Sigmoid colon (tissue), 7 donors: Measurements from ENCODE around the gene NAP1L4. TPM values are rescaled to one million over a fixed set of nuclear protein-coding genes. Genes with fewer than 3 reads are reported as not detected.

Experiments used
- DNase-seq: peaks from one replicate; pipeline ENCODE4 v3.0.0-alpha.2; 2019
- H3K27ac ChIP-seq, 4 donors: fragments of 200-600 bp; sonication (generic); one replicate each; pipeline ENCODE4 v1.5.1; 2016 to 2019; ENCODE audit warnings: mild to moderate bottlenecking in 1 of 4
- H3K27me3 ChIP-seq, 3 donors: fragments of 200-600 bp; sonication (generic); one replicate each; pipeline ENCODE4 v1.5.1; 2019; ENCODE audit warnings: mild to moderate bottlenecking in 1 of 3
- H3K36me3 ChIP-seq, 4 donors: fragments of 200-600 bp; sonication (generic); one replicate each; pipeline ENCODE4 v1.5.1; 2016 to 2019
- H3K4me1 ChIP-seq, 4 donors: fragments of 200-600 bp; sonication (generic); one replicate each; pipeline ENCODE4 v1.5.1; 2017 to 2019
- H3K4me3 ChIP-seq, 4 donors: fragments of 200-600 bp; sonication (generic); one replicate each; pipeline ENCODE4 v1.5.1; 2017 to 2019; ENCODE audit warnings: mild to moderate bottlenecking in 2 of 4, moderate library complexity in 1 of 4
- H3K9me3 ChIP-seq, 4 donors: fragments of 200-600 bp in 3 of 4; sonication (generic) in 3 of 4; one replicate each; pipeline versions ENCODE4 v1.5.1 to v1.6.1; 2013 to 2019
- EP300 ChIP-seq, 4 donors: sonication (generic); formaldehyde crosslinking; IDR thresholded peaks; one replicate each; pipeline ENCODE4 v1.6.1; 2017; ENCODE audit warnings: antibody characterized with exemption in 4 of 4
- POLR2A ChIP-seq, 2 donors: fragments of 450-650 bp; IDR thresholded peaks; one replicate each; pipeline ENCODE4 v1.6.1; 2016; ENCODE audit warnings: antibody characterized with exemption in 2 of 2, mild to moderate bottlenecking in 2 of 2, moderate library complexity in 2 of 2
- POLR2AphosphoS5 ChIP-seq, 4 donors: sonication (generic); formaldehyde crosslinking; IDR thresholded peaks; one replicate each; pipeline ENCODE4 v1.6.1; 2017; ENCODE audit warnings: antibody characterized with exemption in 4 of 4
- WGBS, 2 donors: extraction: QIAGEN DNeasy Blood & Tissue Kit; methylation state at CpG; one replicate each; pipeline ENCODE4 v1.1.7; 2013; 5-methylcytosine and 5-hydroxymethylcytosine counted together
- intact Hi-C: fragments of 100-400 bp; cut with DNase I; formaldehyde crosslinking; loops from one replicate; pipeline ENCODE4 v1.15.1; 2023
- polyA plus RNA-seq, 3 donors: library from polyadenylated mRNA; stranded (reverse); fragments of 200-250 nt; gene quantifications; one replicate each; pipeline ENCODE4 v1.2.3, GENCODE V29; 2013
- total RNA-seq, 4 donors: library from RNA; depleted of rRNA; stranded (reverse); fragments of >200 nt; gene quantifications; one replicate each; pipeline ENCODE4 v1.1.0, GENCODE V29; 2016
- TF ChIP-seq, protein P1 (sequence below), 4 experiments: fragments of 450-650 bp in 3 of 4; fragments of 200-600 bp in 1 of 4; IDR thresholded peaks; one replicate each; pipeline ENCODE4 v1.5.1; 2016 to 2019; ENCODE audit warnings: antibody characterized with exemption in 4 of 4, mild to moderate bottlenecking in 3 of 4, moderate library complexity in 2 of 4
- donor health status: healthy with polysubstance abuse.
- donor health status: Bipolar disorder and iron deficiency.
- donor health status: healthy.

NAP1L4 gene
- total and polyA plus RNA-seq, 7 donors, result 55.9 to 102 (median 88.7) TPM

DNA sequence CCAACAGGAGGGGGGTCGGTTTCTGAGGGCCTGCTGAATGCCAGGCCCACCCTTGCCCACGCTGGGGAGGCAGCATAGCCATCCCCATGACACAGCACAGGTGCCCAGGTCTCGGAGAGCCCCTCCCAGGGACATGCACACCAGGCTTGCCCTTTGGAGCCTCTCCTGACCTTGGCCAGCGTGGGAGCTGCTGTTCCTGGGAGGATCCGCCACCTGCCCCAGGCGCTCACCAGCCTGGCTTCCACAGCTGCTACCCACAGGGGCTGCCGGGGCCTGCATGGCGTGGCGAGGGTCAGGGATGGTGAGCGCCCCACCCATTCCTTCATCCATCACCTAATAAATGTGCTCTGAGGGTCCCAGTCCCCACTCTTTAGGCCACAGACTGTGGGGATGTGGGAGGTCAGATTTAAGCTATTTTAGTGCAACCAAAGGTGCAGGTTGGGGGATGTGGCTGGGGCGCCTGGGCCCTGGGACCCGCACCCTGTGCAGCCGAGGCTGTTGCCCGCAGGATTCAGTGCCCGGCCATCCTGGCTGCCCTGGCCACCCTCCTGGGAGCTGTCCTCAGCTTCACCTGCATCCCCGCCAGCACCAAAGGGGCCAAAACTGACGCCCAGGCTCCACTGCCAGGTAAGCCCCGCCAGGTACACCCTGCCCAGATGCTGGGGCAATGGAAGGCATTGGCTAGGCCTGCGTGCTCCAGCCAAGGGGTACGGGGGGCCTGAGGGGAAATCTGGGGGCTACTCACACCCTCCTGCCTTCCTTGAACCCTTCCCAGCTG is 75.8 kb downstream of the NAP1L4 start:
- Histone ChIP-seq H3K4me1 (no peaks in the 10 kb centered on the region), H3K36me3 (no peaks in the 10 kb centered on the region), H3K4me3 (no peak overlapping the region), H3K9me3 (no peaks in the 10 kb centered on the region), H3K27ac (no peak overlapping the region), H3K27me3 (no peaks in the 10 kb centered on the region)
- DNase-seq, result no peak
- 90% methylated on average over 20 of the region's 20 CpGs for WGBS, 2 donors
- TF ChIP-seq, protein P1, sequence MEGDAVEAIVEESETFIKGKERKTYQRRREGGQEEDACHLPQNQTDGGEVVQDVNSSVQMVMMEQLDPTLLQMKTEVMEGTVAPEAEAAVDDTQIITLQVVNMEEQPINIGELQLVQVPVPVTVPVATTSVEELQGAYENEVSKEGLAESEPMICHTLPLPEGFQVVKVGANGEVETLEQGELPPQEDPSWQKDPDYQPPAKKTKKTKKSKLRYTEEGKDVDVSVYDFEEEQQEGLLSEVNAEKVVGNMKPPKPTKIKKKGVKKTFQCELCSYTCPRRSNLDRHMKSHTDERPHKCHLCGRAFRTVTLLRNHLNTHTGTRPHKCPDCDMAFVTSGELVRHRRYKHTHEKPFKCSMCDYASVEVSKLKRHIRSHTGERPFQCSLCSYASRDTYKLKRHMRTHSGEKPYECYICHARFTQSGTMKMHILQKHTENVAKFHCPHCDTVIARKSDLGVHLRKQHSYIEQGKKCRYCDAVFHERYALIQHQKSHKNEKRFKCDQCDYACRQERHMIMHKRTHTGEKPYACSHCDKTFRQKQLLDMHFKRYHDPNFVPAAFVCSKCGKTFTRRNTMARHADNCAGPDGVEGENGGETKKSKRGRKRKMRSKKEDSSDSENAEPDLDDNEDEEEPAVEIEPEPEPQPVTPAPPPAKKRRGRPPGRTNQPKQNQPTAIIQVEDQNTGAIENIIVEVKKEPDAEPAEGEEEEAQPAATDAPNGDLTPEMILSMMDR (IDR thresholded peaks at IDR 0.05), result no peak
- TF ChIP-seq EP300 (IDR thresholded peaks at IDR 0.05) (no peak), POLR2AphosphoS5 (IDR thresholded peaks at IDR 0.05) (no peak), POLR2A (IDR thresholded peaks at IDR 0.05) (no peak)
- intact Hi-C loops, result no loop called here

DNA sequence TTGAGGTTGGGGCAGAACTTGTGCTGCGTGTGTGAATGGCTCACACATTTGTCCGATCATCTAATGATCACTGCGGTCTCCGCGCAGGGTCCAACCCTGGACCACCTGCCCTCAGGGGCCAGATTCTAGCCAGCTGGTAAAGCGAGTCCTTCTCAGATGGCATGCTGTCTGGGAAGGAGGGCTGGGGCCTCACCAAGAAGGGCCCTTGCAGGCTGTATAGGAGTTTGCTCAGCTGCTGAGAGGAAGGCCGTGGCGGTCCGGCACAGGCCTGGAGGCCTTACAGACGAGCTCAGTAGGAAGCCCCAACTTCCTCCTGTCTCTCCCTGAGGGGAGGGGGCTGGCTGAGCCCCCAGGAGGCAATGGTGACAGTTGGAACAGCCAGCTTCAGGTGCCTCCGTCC is 76.7 kb downstream of the NAP1L4 start:
- Histone ChIP-seq H3K4me1 (no peaks in the 10 kb centered on the region), H3K27ac (no peak overlapping the region), H3K4me3 (no peak overlapping the region), H3K36me3 (no peaks in the 10 kb centered on the region), H3K27me3 (no peaks in the 10 kb centered on the region), H3K9me3 (no peaks in the 10 kb centered on the region)
- intact Hi-C loops, result no loop called here
- TF ChIP-seq, protein P1 (IDR thresholded peaks at IDR 0.05), result no peak
- TF ChIP-seq EP300 (IDR thresholded peaks at IDR 0.05), result no peak
- TF ChIP-seq POLR2A (IDR thresholded peaks at IDR 0.05), result no peak
- no peak for TF ChIP-seq POLR2AphosphoS5 (IDR thresholded peaks at IDR 0.05)
- 86 to 92% methylated on average over 11 of the region's 11 CpGs for WGBS, 2 donors
- no peak for DNase-seq

DNA sequence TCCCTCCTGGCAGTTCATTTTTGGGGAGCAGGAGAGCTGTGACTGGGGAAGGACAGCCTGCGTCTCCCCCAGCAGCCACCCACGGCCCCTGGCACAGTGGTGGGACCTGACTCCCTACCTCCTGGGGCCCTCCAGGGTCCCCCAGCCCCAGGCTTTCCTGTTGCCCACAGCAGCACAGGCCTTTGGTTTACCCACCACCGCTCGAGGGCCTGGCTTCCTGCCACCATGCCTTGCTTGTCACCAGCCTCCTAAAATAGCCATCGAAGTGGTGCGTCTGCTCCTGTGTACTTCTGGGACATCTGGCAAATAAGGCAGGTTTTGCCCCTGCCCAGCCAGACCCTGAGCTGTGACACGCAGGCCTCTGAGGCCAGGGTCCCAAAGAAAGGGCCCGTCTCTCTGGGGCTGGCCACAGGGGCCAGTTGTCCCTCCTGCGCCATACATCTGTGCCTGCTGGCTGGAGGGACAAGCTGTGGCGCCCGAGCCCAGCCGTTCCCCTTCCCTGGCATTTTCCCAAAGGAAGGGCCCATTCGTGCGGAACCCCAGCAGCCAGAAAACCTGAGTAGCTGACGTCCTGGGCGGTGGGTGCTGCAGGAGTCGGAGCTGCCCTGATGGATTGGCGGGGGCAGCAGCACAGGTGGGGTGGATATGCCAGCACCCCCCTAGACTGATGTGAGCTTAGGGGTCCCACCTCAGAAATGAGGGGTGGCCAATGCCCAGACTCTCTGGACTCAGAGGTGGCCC is 77.5 kb downstream of the NAP1L4 start:
- H3K4me1 ChIP-seq, result peaks cover 0 to 2% (median under 1%) of the 10 kb centered on the region in 4 donors
- H3K27me3 ChIP-seq, result peaks cover 0 to 2% (median under 1%) of the 10 kb centered on the region in 3 donors
- no peak overlapping the region for H3K4me3 ChIP-seq
- no peak for DNase-seq
- no peaks in the 10 kb centered on the region for H3K36me3 ChIP-seq
- H3K27ac ChIP-seq, result no peak overlapping the region
- TF ChIP-seq EP300 (IDR thresholded peaks at IDR 0.05) (no peak), POLR2A (IDR thresholded peaks at IDR 0.05) (no peak), POLR2AphosphoS5 (IDR thresholded peaks at IDR 0.05) (no peak)
- TF ChIP-seq, protein P1 (IDR thresholded peaks at IDR 0.05), result no peak
- intact Hi-C loops, result no loop called here
- 72 to 90% methylated on average over 18 of the region's 18 CpGs for WGBS, 2 donors
- H3K9me3 ChIP-seq, result no peaks in the 10 kb centered on the region

DNA sequence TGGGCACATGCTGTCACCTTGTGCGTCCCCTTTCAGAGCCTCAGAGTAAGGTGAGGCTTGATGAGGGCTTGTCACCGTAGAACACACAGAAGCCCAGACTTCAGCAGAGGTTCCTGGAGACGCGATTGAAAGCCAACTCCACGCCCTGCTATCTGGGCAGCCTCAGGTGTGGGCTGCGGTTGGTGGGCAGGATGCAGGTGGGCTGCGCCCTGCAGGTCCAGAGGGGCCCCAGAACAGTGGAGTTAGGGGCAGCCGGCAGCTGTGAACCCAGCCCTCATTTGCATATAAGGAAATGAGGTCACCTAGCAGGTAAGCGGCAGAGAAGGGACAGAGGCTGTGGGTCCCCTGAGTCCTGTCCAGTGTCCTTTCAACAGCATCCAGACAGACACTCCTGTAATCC is 78.4 kb downstream of the NAP1L4 start:
- intact Hi-C loops, result no loop called here
- H3K9me3 ChIP-seq, result no peaks in the 10 kb centered on the region

DNA sequence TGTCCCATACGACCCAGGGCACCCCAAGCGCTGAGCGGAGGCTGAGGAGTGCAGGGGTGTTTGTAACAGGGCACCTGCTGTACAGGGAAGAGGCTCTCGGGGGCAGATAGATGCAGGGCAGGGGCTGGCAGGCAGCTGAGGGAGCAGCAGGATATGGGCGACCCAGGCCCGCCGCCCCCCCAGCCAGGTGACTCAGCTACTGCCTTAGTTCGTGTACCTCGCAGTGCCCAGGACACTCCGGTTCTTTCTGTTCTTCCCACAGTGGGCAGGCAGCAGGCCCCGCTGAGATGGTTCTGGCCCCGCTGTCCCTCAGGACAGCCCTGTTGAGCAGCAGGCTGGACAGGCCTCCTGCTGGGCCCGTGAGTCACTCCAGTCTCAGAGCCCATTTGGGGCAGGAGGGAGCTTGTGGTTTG is 79.1 kb downstream of the NAP1L4 start:
- H3K9me3 ChIP-seq, result no peaks in the 10 kb centered on the region
- H3K27ac ChIP-seq, result no peak overlapping the region
- peaks cover 10 to 18% (median 15%) of the 10 kb centered on the region in 3 donors for H3K27me3 ChIP-seq
- H3K4me3 ChIP-seq, result no peak overlapping the region
- H3K4me1 ChIP-seq, result peaks cover 0 to 12% (median 8%) of the 10 kb centered on the region in 4 donors
- DNase-seq, result no peak
- intact Hi-C loops, result no loop called here
- WGBS, 2 donors, result 41 to 73% methylated on average over 13 of the region's 13 CpGs
- TF ChIP-seq EP300 (IDR thresholded peaks at IDR 0.05), result no peak
- TF ChIP-seq, protein P1 (IDR thresholded peaks at IDR 0.05), result no peak
- no peak for TF ChIP-seq POLR2A (IDR thresholded peaks at IDR 0.05)
- no peak for TF ChIP-seq POLR2AphosphoS5 (IDR thresholded peaks at IDR 0.05)
- no peaks in the 10 kb centered on the region for H3K36me3 ChIP-seq

More for the DNA sequence above, 78.4 kb downstream of the NAP1L4 start:
- no peak for TF ChIP-seq POLR2AphosphoS5 (IDR thresholded peaks at IDR 0.05)
- DNase-seq, result no peak
- Histone ChIP-seq H3K36me3 (no peaks in the 10 kb centered on the region), H3K27ac (no peak overlapping the region), H3K4me3 (no peak overlapping the region), H3K4me1 (peaks cover 0 to 11% (median 8%) of the 10 kb centered on the region in 4 donors), H3K27me3 (peaks cover 7 to 11% (median 9%) of the 10 kb centered on the region in 3 donors)
- WGBS, 2 donors, result 22 to 41% methylated on average over 9 of the region's 9 CpGs
